ENCODE measurements around the gene PWWP2B. TPM values are rescaled to one million over a fixed set of nuclear protein-coding genes. Genes with fewer than 3 reads are reported as not detected.

Gene PWWP2B
- total RNA-seq, 1 donor from 2014 or later = 12.0 TPM

DNA sequence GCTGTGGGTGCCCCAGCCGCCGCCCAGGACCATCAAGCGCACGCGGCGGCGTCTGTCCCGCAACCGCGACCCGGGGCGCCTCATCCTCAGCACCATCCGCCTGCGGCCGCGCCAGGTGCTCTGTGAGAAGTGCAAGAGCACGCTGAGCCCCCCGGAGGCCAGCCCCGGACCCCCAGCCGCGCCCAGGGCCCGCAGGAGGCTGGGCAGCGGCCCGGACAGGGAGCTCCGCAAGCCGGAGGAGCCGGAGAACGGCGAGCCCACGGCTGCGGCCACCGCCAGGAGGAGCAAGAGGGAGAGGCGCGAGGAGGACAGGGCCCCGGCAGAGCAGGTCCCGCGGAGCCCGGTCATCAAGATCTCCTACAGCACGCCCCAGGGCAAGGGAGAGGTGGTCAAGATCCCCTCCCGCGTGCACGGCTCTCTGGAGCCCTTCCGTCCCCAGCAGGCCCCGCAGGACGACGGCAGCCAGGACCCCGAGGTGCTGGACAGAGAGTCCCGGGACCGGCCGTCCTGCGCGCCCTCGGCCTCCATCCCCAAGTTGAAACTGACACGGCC is 8.0 kb downstream of the PWWP2B start:
- Mint-ChIP-seq H3K4me1 (ENCODE audit: low read depth, unreplicated experiment) (peaks cover 6% of the 10 kb centered on the region), H3K27ac (ENCODE audit: unreplicated experiment) (no peak overlapping the region), H3K4me3 (ENCODE audit: unreplicated experiment) (no peak overlapping the region), H3K27me3 (ENCODE audit: low read depth, unreplicated experiment) (no peaks in the 10 kb centered on the region), H3K9me3 (ENCODE audit: unreplicated experiment) (no peaks in the 10 kb centered on the region), H3K36me3 (ENCODE audit: low read depth, unreplicated experiment) (peaks cover 5% of the 10 kb centered on the region)
- no peak overlapping the region for H3K9ac ChIP-seq (ENCODE audit: low read length)
- no peak for TF ChIP-seq EZH2 (IDR thresholded peaks at IDR 0.05; ENCODE audit: insufficient read depth, low read length)
- no peak for TF ChIP-seq CTCF (IDR thresholded peaks at IDR 0.05; ENCODE audit: insufficient read depth, low read depth, low read length)
- H3K4me1 ChIP-seq (ENCODE audit: insufficient read depth, low read length) = peaks cover 5% of the 10 kb centered on the region
- H4K20me1 ChIP-seq (ENCODE audit: insufficient read depth, low read length) = peaks cover 33% of the 10 kb centered on the region
- no peak overlapping the region for H3K4me2 ChIP-seq (ENCODE audit: low read length)
- no peak overlapping the region for H2AFZ ChIP-seq (ENCODE audit: low read depth, low read length)
- DNase-seq (ENCODE audit: low read depth) (no peak), FAIRE-seq (no peak)
- no peaks in the 10 kb centered on the region for H3K27me3 ChIP-seq (ENCODE audit: insufficient read depth, low read length)
- no peaks in the 10 kb centered on the region for H3K36me3 ChIP-seq (ENCODE audit: insufficient read depth, low read length)
- no peaks in the 10 kb centered on the region for H3K9me3 ChIP-seq (ENCODE audit: insufficient read depth, low read depth, low read length)
- no peak overlapping the region for H3K4me3 ChIP-seq (ENCODE audit: insufficient read depth, low read depth, low read length)
- H3K27ac ChIP-seq (ENCODE audit: low read depth, low read length) = no peak overlapping the region
- H3K79me2 ChIP-seq (ENCODE audit: insufficient read depth, low read length) = no peaks in the 10 kb centered on the region

GRCh38 chr10:132405463-132405991 is 8.5 kb downstream of the PWWP2B start:
- no peaks in the 10 kb centered on the region for H3K9me3 Mint-ChIP-seq (ENCODE audit: unreplicated experiment)
- no peak overlapping the region for H3K27ac ChIP-seq (ENCODE audit: low read depth, low read length)
- H3K27me3 ChIP-seq (ENCODE audit: insufficient read depth, low read length) = no peaks in the 10 kb centered on the region
- H3K27me3 Mint-ChIP-seq (ENCODE audit: low read depth, unreplicated experiment) = no peaks in the 10 kb centered on the region
- no peak overlapping the region for H3K4me3 Mint-ChIP-seq (ENCODE audit: unreplicated experiment)
- H3K36me3 Mint-ChIP-seq (ENCODE audit: low read depth, unreplicated experiment) = peaks cover 5% of the 10 kb centered on the region
- no peaks in the 10 kb centered on the region for H3K9me3 ChIP-seq (ENCODE audit: insufficient read depth, low read depth, low read length)
- H3K79me2 ChIP-seq (ENCODE audit: insufficient read depth, low read length) = no peaks in the 10 kb centered on the region
- H3K4me3 ChIP-seq (ENCODE audit: insufficient read depth, low read depth, low read length) = no peak overlapping the region
- DNase-seq (ENCODE audit: low read depth) (no peak), FAIRE-seq (no peak)
- no peaks in the 10 kb centered on the region for H3K36me3 ChIP-seq (ENCODE audit: insufficient read depth, low read length)
- H3K27ac Mint-ChIP-seq (ENCODE audit: unreplicated experiment) = no peak overlapping the region
- H3K9ac ChIP-seq (ENCODE audit: low read length) = no peak overlapping the region
- H3K4me1 Mint-ChIP-seq (ENCODE audit: low read depth, unreplicated experiment) = peaks cover 6% of the 10 kb centered on the region
- H3K4me1 ChIP-seq (ENCODE audit: insufficient read depth, low read length) = peaks cover 5% of the 10 kb centered on the region
- no peak overlapping the region for H3K4me2 ChIP-seq (ENCODE audit: low read length)
- no peak overlapping the region for H2AFZ ChIP-seq (ENCODE audit: low read depth, low read length)
- TF ChIP-seq EZH2 (IDR thresholded peaks at IDR 0.05; ENCODE audit: insufficient read depth, low read length) (no peak), CTCF (IDR thresholded peaks at IDR 0.05; ENCODE audit: insufficient read depth, low read depth, low read length) (no peak)
- H4K20me1 ChIP-seq (ENCODE audit: insufficient read depth, low read length) = peaks cover 28% of the 10 kb centered on the region

DNA sequence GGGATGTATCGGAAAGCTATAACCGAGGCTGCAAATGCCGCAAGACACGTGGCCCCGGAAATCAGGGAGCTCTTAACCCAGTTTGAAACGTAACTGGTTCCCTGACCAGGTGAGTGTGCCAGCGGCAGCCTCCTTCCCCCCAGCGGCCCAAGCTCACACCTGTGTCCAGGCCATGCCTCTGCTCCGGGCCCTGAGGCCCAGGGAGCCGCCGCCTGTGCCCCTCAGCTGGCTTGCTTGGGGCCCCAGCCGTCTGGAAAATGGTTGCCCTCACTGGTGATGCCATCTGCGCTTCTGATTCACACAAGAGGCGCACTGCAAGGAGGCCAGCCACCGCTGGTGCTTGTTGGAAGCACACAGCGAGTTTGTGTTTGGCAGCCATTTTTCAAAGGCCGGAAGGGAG is 9.2 kb downstream of the PWWP2B start:
- TF ChIP-seq EZH2 (IDR thresholded peaks at IDR 0.05; ENCODE audit: insufficient read depth, low read length) (no peak), CTCF (IDR thresholded peaks at IDR 0.05; ENCODE audit: insufficient read depth, low read depth, low read length) (no peak)
- H3K27me3 ChIP-seq (ENCODE audit: insufficient read depth, low read length) = no peaks in the 10 kb centered on the region
- H3K27me3 Mint-ChIP-seq (ENCODE audit: low read depth, unreplicated experiment) = no peaks in the 10 kb centered on the region
- DNase-seq (ENCODE audit: low read depth) = no peak
- H4K20me1 ChIP-seq (ENCODE audit: insufficient read depth, low read length) = peaks cover 21% of the 10 kb centered on the region
- H3K4me2 ChIP-seq (ENCODE audit: low read length) = no peak overlapping the region
- H3K9ac ChIP-seq (ENCODE audit: low read length) = no peak overlapping the region
- no peak overlapping the region for H3K4me3 Mint-ChIP-seq (ENCODE audit: unreplicated experiment)
- peaks cover 5% of the 10 kb centered on the region for H3K4me1 ChIP-seq (ENCODE audit: insufficient read depth, low read length)
- no peak overlapping the region for H3K27ac ChIP-seq (ENCODE audit: low read depth, low read length)
- H2AFZ ChIP-seq (ENCODE audit: low read depth, low read length) = no peak overlapping the region
- H3K36me3 Mint-ChIP-seq (ENCODE audit: low read depth, unreplicated experiment) = peaks cover 5% of the 10 kb centered on the region
- H3K27ac Mint-ChIP-seq (ENCODE audit: unreplicated experiment) = no peak overlapping the region
- no peaks in the 10 kb centered on the region for H3K9me3 Mint-ChIP-seq (ENCODE audit: unreplicated experiment)
- peaks cover 6% of the 10 kb centered on the region for H3K4me1 Mint-ChIP-seq (ENCODE audit: low read depth, unreplicated experiment)
- H3K4me3 ChIP-seq (ENCODE audit: insufficient read depth, low read depth, low read length) = no peak overlapping the region
- no peak for FAIRE-seq
- H3K79me2 ChIP-seq (ENCODE audit: insufficient read depth, low read length) = no peaks in the 10 kb centered on the region
- H3K36me3 ChIP-seq (ENCODE audit: insufficient read depth, low read length) = no peaks in the 10 kb centered on the region
- no peaks in the 10 kb centered on the region for H3K9me3 ChIP-seq (ENCODE audit: insufficient read depth, low read depth, low read length)
